AG09309 (cell line): ENCODE data around the gene NUDCD3.

Experiments
- DNase-seq: peaks from one replicate; pipeline ENCODE4 v3.0.0-alpha.2; 2010; ENCODE audit warnings: low read depth
- H3K4me3 ChIP-seq: 2 replicates; pipeline ENCODE4 v1.5.1; 2011; ENCODE audit warnings: mild to moderate bottlenecking, low read depth, low read length, moderate library complexity; ENCODE audit not compliant: control insufficient read depth
- TF ChIP-seq, protein P1 (sequence below): IDR thresholded peaks from 2 replicates; pipeline ENCODE4 v1.5.1; 2011; ENCODE audit warnings: mild to moderate bottlenecking, low read depth, low read length, inconsistent platforms; ENCODE audit not compliant: insufficient read depth, control insufficient read depth; ENCODE audit errors: missing control alignments

NUDCD3 gene

DNA sequence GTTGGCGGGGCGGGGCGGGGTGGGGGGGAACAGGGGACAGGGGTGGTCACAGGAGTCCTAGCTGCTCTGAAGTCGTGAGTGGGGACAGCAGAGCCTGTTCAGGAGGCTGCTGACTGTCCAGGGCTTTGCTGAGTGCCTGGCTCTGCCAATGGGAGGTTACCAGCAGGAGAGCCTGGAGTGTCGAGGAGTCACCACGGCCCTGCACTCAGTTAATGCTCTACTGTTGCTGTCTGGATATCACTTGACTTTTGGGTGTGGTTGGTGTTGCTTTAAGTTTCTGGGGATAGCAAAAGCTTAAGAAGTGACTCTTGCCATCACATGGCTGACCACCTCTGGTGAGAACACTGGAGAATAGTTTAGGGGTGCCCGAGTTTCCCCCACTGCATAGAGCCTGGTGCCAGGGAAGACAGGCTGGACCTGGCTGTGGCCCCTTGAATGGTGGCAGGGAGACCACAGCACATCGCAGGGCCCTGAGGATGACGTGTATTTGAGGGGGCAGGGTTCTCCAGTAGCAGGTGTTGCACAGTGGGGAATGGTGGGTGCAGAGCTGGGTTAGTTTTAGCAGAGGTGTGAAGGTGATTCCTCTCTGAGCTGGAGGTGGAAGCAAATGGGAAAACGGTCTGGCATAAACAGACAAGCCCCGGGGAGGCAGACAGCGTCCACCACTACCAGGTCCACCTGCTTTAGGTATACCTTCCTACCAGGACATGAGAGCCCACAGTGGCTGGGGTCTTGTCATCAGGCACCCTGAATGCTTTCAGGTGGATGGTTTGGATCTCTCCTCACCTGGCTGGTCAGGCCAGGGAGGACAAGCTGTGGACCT is 110.9 kb downstream of the NUDCD3 start:
- no peak for DNase-seq
- TF ChIP-seq, protein P1, sequence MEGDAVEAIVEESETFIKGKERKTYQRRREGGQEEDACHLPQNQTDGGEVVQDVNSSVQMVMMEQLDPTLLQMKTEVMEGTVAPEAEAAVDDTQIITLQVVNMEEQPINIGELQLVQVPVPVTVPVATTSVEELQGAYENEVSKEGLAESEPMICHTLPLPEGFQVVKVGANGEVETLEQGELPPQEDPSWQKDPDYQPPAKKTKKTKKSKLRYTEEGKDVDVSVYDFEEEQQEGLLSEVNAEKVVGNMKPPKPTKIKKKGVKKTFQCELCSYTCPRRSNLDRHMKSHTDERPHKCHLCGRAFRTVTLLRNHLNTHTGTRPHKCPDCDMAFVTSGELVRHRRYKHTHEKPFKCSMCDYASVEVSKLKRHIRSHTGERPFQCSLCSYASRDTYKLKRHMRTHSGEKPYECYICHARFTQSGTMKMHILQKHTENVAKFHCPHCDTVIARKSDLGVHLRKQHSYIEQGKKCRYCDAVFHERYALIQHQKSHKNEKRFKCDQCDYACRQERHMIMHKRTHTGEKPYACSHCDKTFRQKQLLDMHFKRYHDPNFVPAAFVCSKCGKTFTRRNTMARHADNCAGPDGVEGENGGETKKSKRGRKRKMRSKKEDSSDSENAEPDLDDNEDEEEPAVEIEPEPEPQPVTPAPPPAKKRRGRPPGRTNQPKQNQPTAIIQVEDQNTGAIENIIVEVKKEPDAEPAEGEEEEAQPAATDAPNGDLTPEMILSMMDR = no peak
- H3K4me3 ChIP-seq = no peak overlapping the region

GRCh38 chr7:44378744-44379143 is 111.7 kb downstream of the NUDCD3 start:
- TF ChIP-seq, protein P1 = no peak
- peak; percentile 71 for DNase-seq
- no peak overlapping the region for H3K4me3 ChIP-seq

DNA sequence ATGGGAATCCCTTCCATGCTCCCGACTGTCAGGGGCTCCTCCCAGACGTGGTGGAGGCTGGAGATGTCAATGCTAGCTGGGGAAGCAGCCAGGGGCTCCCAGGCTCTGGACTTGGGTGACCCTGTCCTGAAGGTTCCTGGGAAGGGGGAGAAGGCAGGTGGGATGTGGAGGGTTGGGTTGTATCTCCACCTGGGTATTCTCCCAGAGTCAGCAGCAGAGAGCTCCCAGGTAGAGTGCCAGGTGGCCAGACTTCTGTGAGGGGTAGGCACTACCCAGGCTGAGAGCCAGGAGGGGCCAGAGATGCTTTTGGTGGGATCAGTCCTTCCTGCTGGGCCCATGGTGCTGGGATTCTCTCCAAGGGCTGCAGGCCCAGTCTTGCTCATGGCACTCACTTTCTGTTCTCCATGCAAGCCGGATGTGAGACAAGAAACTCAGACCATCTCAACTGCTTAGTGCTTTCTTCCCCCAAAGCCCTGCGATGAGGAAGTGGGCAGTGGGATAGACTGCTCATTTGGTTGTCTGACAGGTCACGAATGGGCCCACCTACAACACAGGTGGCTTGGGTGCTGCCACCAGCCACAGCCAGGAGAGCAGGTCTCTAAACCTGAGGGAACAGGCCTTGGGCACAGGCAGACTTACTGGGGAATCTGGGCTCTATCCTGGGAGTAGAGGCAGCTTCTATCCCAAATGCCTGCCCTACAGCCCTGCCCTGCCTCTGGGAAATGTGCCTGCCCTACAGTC is 112.6 kb downstream of the NUDCD3 start:
- TF ChIP-seq, protein P1 = no peak
- no peak for DNase-seq
- no peak overlapping the region for H3K4me3 ChIP-seq

GRCh38 chr7:44377134-44377463 is 113.4 kb downstream of the NUDCD3 start:
- no peak for DNase-seq
- TF ChIP-seq, protein P1 = no peak
- H3K4me3 ChIP-seq = no peak overlapping the region

GRCh38 chr7:44376429-44377133 is 113.9 kb downstream of the NUDCD3 start:
- DNase-seq = no peak
- TF ChIP-seq, protein P1 = no peak

GRCh38 chr7:44375926-44376342 is 114.5 kb downstream of the NUDCD3 start:
- DNase-seq = no peak
- TF ChIP-seq, protein P1 = no peak

More at GRCh38 chr7:44376429-44377133, 113.9 kb downstream of the NUDCD3 start:
- H3K4me3 ChIP-seq = no peak overlapping the region

More at GRCh38 chr7:44375926-44376342, 114.5 kb downstream of the NUDCD3 start:
- no peak overlapping the region for H3K4me3 ChIP-seq
